Myometrial cell (primary cell): Measurements from ENCODE around the gene CXCR1. TPM values are rescaled to one million over a fixed set of nuclear protein-coding genes. Genes with fewer than 3 reads are reported as not detected.

Source experiments
- total RNA-seq: library from RNA; depleted of rRNA; stranded (reverse); fragments of >200 nt; gene quantifications from 2 replicates; pipeline ENCODE4 v1.2.3, GENCODE V29; 2015

Gene CXCR1
- total RNA-seq = not detected in 2 replicates

DNA sequence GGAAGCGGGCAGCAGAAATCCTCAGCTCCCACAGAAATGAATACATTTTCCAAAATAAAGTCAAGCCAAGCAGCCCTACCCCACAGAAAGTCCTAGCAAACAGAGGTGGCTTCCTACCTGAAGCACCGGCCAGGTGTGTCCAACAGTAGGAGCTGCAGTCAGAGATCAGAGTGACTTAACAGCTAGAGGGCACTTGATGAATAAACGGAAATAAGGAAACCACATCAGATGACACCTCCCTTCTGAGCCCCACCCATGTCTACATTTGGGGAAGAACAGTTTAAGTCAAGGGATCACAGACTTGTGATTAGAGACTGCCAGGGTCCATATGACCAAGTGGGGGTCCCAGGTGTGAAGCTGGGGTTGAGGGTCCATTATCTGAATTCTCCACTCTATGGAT, at the start of gene CXCR1:
TSS of gene CXCR1 (minus strand) at position 172 of the 400 bp plus-strand sequence. CDS start 1,751 bp downstream, outside the sequence.

DNA sequence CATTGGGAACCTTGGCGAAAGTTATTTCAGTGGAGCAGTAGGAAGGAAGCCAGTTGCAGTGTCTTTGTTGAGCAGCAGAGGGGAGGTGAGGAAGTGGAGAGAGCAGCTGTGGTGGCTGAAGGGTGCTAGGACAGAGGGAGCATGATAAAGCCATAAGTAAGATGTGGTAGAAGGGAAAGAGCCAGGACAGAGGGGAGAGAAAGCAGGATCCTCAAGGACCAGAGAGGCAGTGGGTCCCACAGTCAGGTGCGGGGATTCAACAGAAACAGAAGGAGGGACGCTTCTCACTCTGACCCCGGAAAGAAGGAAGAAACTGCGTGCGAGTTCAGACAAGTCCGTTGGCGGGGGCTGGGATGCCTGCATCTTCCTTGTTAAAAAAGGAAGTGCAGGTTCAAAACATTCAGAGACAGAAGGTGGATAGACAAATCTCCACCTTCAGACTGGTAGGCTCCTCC, 41.1 kb downstream of the CXCR1 start, which contains the start of gene CXCR2:
TSS of gene CXCR2 (plus strand) at position 403 of the 455 bp plus-strand sequence. CDS start 8,774 bp downstream, outside the sequence.

Other genes starting within 250 kb of the CXCR1 start
- 25.9 and 29.1 TPM in 2 replicates for gene TNS1, start 164.0 kb downstream of the CXCR1 start, total RNA-seq
- not detected in 2 replicates for gene RUFY4, start 97.7 kb downstream of the CXCR1 start, total RNA-seq
- not detected in 2 replicates for gene CXCR2, start 40.9 kb downstream of the CXCR1 start, total RNA-seq
- gene ARPC2, start 50.2 kb upstream of the CXCR1 start, total RNA-seq = 668 and 714 TPM in 2 replicates
- 0.53 TPM in 1 of 2 replicates, not detected in the other for gene GPBAR1, start 94.1 kb upstream of the CXCR1 start, total RNA-seq
- gene AAMP, start 103.2 kb upstream of the CXCR1 start, total RNA-seq = 122 and 129 TPM in 2 replicates
- gene PNKD, start 103.6 kb upstream of the CXCR1 start, total RNA-seq = 56.2 and 61.1 TPM in 2 replicates
- gene TMBIM1, start 125.5 kb upstream of the CXCR1 start, total RNA-seq = 215 and 219 TPM in 2 replicates
- gene CATIP, start 189.9 kb upstream of the CXCR1 start, total RNA-seq = not detected in 2 replicates
- gene SLC11A1, start 215.3 kb upstream of the CXCR1 start, total RNA-seq = 0.18 and 0.29 TPM in 2 replicates
- gene CTDSP1, start 232.9 kb upstream of the CXCR1 start, total RNA-seq = 67.0 and 84.8 TPM in 2 replicates